OCI-LY7 (cell line): ENCODE measurements around the gene UFSP1.

ENCODE experiments used
- EZH2phosphoT487 ChIP-seq: fragments of 200-600 bp; sonication (generic); IDR thresholded peaks from 2 replicates; pipeline ENCODE4 v1.6.1; 2018; ENCODE audit warnings: low read depth, borderline replicate concordance, mild to moderate bottlenecking, mixed run types, antibody characterized with exemption, low read length, moderate library complexity, mixed read lengths
- TF ChIP-seq, protein P1 (sequence below): fragments of 200-600 bp; sonication (generic); conservative IDR thresholded peaks from 2 replicates; pipeline ENCODE4 v1.5.1; 2014; ENCODE audit warnings: mild to moderate bottlenecking, antibody characterized with exemption, low read length, moderate library complexity, mixed read lengths

DNA sequence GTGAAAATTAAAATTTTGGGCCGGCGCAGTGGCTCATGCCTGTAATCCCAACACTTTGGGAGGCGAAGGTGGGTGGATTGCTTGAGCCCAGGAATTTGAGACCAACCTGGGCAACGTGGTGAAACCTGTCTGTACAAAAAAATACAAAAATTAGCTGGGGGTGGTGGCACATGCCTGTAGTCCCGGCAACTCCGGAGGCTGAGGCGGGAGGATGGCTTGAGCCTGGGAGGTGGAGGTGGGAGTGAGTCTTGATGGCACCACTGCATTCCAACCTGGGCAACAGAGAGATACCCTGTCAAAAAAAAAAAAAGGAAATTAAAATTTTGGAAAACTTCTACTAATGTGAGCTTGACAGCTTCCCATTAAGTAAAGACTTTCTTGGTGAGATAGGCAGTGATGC lies 11.5 kb downstream of the UFSP1 start:
- TF ChIP-seq, protein P1, sequence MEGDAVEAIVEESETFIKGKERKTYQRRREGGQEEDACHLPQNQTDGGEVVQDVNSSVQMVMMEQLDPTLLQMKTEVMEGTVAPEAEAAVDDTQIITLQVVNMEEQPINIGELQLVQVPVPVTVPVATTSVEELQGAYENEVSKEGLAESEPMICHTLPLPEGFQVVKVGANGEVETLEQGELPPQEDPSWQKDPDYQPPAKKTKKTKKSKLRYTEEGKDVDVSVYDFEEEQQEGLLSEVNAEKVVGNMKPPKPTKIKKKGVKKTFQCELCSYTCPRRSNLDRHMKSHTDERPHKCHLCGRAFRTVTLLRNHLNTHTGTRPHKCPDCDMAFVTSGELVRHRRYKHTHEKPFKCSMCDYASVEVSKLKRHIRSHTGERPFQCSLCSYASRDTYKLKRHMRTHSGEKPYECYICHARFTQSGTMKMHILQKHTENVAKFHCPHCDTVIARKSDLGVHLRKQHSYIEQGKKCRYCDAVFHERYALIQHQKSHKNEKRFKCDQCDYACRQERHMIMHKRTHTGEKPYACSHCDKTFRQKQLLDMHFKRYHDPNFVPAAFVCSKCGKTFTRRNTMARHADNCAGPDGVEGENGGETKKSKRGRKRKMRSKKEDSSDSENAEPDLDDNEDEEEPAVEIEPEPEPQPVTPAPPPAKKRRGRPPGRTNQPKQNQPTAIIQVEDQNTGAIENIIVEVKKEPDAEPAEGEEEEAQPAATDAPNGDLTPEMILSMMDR = no peak
- TF ChIP-seq EZH2phosphoT487 = no peak
